ENCODE results near the gene AP4B1. TPM values are rescaled to one million over a fixed set of nuclear protein-coding genes. Genes with fewer than 3 reads are reported as not detected.
A peak's percentile ranks its signal among the peaks of the same experiment; 100 is the strongest.

The AP4B1 gene
- total RNA-seq, 6 experiments from 2014 or later = 12.6 to 14.0 (median 13.3) TPM

- Mint-ChIP-seq H3K4me1 (ENCODE audit: low read depth) (peaks cover 56% of the 10 kb centered on the region), H3K36me3 (ENCODE audit: low read depth) (peaks cover 11% of the 10 kb centered on the region; the same call in 1 of the 2 replicates), H3K27me3 (ENCODE audit: insufficient read depth) (peaks cover 12% of the 10 kb centered on the region), H3K27ac (peak overlapping the region; percentile 100), H3K9me3 (no peaks in the 10 kb centered on the region), H3K4me3 (peak overlapping the region; percentile 97)
- TF ChIP-seq CTCF (IDR thresholded peaks at IDR 0.05) = no peak
- peak; percentile 82 for DNase-seq
Observed at GRCh38 chr1:113930499-113931161, 26.0 kb upstream of the AP4B1 start.

GRCh38 chr1:113929750-113930498 is 25.3 kb upstream of the AP4B1 start:
- DNase-seq = peak; percentile 50
- H3K27me3 Mint-ChIP-seq (ENCODE audit: insufficient read depth) = peaks cover 13% of the 10 kb centered on the region
- H3K27ac Mint-ChIP-seq = peak overlapping the region; percentile 100
- H3K9me3 Mint-ChIP-seq = no peaks in the 10 kb centered on the region
- peak; percentile 57 for TF ChIP-seq CTCF (IDR thresholded peaks at IDR 0.05)
- peaks cover 11% of the 10 kb centered on the region; the same call in 1 of the 2 replicates for H3K36me3 Mint-ChIP-seq (ENCODE audit: low read depth)
- H3K4me1 Mint-ChIP-seq (ENCODE audit: low read depth) = peaks cover 56% of the 10 kb centered on the region
- H3K4me3 Mint-ChIP-seq = peak overlapping the region; percentile 97

- TF ChIP-seq CTCF (IDR thresholded peaks at IDR 0.05) = no peak
- peak within 1 kb of the TSS; percentile 99 for H3K4me3 Mint-ChIP-seq
- H3K9me3 Mint-ChIP-seq = no peaks in the 10 kb centered on the region
- H3K27me3 Mint-ChIP-seq (ENCODE audit: insufficient read depth) = peaks cover 17% of the 10 kb centered on the region
- DNase-seq = peak; percentile 84
- H3K4me1 Mint-ChIP-seq (ENCODE audit: low read depth) = peaks cover 54% of the 10 kb centered on the region
- H3K36me3 Mint-ChIP-seq (ENCODE audit: low read depth) = peaks cover 10% of the 10 kb centered on the region; the same call in 1 of the 2 replicates
- H3K27ac Mint-ChIP-seq = peak within 1 kb of the TSS; percentile 100
Observed at GRCh38 chr1:113928941-113929749, 24.5 kb upstream of the AP4B1 start, which contains the start of gene HIPK1. Gene HIPK1 (plus strand): TSS chr1:113929324.

GRCh38 chr1:113928187-113928930 is 23.8 kb upstream of the AP4B1 start:
- Mint-ChIP-seq H3K4me1 (ENCODE audit: low read depth) (peaks cover 46% of the 10 kb centered on the region), H3K4me3 (peak overlapping the region; percentile 99), H3K36me3 (ENCODE audit: low read depth) (peaks cover 3% of the 10 kb centered on the region; the same call in 1 of the 2 replicates), H3K27me3 (ENCODE audit: insufficient read depth) (peaks cover 12% of the 10 kb centered on the region), H3K27ac (peak overlapping the region; percentile 99), H3K9me3 (no peaks in the 10 kb centered on the region)
- no peak for DNase-seq
- TF ChIP-seq CTCF (IDR thresholded peaks at IDR 0.05) = no peak

GRCh38 chr1:113924473-113924872 is 19.9 kb upstream of the AP4B1 start:
- Mint-ChIP-seq H3K36me3 (ENCODE audit: low read depth) (no peaks in the 10 kb centered on the region), H3K4me3 (no peak overlapping the region), H3K27me3 (ENCODE audit: insufficient read depth) (peaks cover 15% of the 10 kb centered on the region), H3K4me1 (ENCODE audit: low read depth) (peaks cover 15% of the 10 kb centered on the region), H3K9me3 (no peaks in the 10 kb centered on the region), H3K27ac (no peak overlapping the region)
- no peak for TF ChIP-seq CTCF (IDR thresholded peaks at IDR 0.05)
- DNase-seq = no peak

All from HFFc6 (cell line).